HG02970 (cell line): ENCODE measurements around the gene MATN3.
A peak's percentile ranks its signal among the peaks of the same experiment; 100 is the strongest.

Experiments used
- ATAC-seq: cut with Tn5 transposase; IDR thresholded peaks from one replicate; pipeline ENCODE4 v1.9.1; 2021; ENCODE audit warnings: mild to moderate bottlenecking, moderate library complexity, moderate number of reproducible peaks; ENCODE audit not compliant: unreplicated experiment, low FRiP score

MATN3 gene

GRCh38 chr2:20008703-20009102 is 3.8 kb downstream of the MATN3 start:
- no peak for ATAC-seq

GRCh38 chr2:20005891-20006470 is 6.5 kb downstream of the MATN3 start:
- no peak for ATAC-seq

- ATAC-seq: no peak
These were observed 7.3 kb downstream of the MATN3 start for GRCh38 chr2:20005067-20005627.

- ATAC-seq: no peak
These were observed 11.1 kb downstream of the MATN3 start for GRCh38 chr2:20001361-20001863.

- ATAC-seq: no peak
These were observed 18.7 kb downstream of the MATN3 start for GRCh38 chr2:19993731-19994130.

GRCh38 chr2:19991895-19992294 is 20.6 kb downstream of the MATN3 start:
- no peak for ATAC-seq

- no peak for ATAC-seq
These were observed 22.1 kb downstream of the MATN3 start for GRCh38 chr2:19990416-19990728.

- peak; percentile 95 for ATAC-seq
These were observed 22.6 kb downstream of the MATN3 start, which contains the start of gene WDR35 for GRCh38 chr2:19989667-19990415. Gene WDR35 (minus strand): TSS chr2:19990105. CDS start chr2:19990015, 90 bp downstream.

- ATAC-seq: no peak
These were observed 23.2 kb downstream of the MATN3 start for GRCh38 chr2:19989342-19989666.

GRCh38 chr2:19988600-19988999 is 23.9 kb downstream of the MATN3 start:
- no peak for ATAC-seq

GRCh38 chr2:19987936-19988335 is 24.5 kb downstream of the MATN3 start:
- ATAC-seq: no peak

- ATAC-seq: no peak
These were observed 30.2 kb downstream of the MATN3 start for GRCh38 chr2:19982268-19982667.

- no peak for ATAC-seq
These were observed 32.5 kb downstream of the MATN3 start for GRCh38 chr2:19979932-19980331.

- no peak for ATAC-seq
These were observed 39.0 kb downstream of the MATN3 start for GRCh38 chr2:19973466-19973865.

- ATAC-seq: no peak
These were observed 40.8 kb downstream of the MATN3 start for GRCh38 chr2:19971691-19972090.

GRCh38 chr2:19963386-19963785 is 49.1 kb downstream of the MATN3 start:
- ATAC-seq: no peak

GRCh38 chr2:19955544-19956422 is 56.7 kb downstream of the MATN3 start:
- ATAC-seq: peak; percentile 56

GRCh38 chr2:19949071-19949470 is 63.4 kb downstream of the MATN3 start:
- ATAC-seq: no peak

- no peak for ATAC-seq
These were observed 65.1 kb downstream of the MATN3 start for GRCh38 chr2:19947184-19947940.

GRCh38 chr2:19944205-19944845 is 68.1 kb downstream of the MATN3 start:
- no peak for ATAC-seq
